Esophagus squamous epithelium (tissue), 4 donors: ENCODE data around the gene LDB3.

Experiments
- CTCF ChIP-seq, 6 experiments: fragments of 450-650 bp in 4 of 6; fragments of 200-600 bp in 2 of 6; sonication (generic) in 2 of 6; IDR thresholded peaks; one replicate each; pipeline ENCODE4 v1.5.1; 2016 to 2019; ENCODE audit warnings: antibody characterized with exemption in 6 of 6, mild to moderate bottlenecking in 4 of 6, moderate library complexity in 4 of 6
- POLR2A ChIP-seq, 4 donors: fragments of 450-650 bp; IDR thresholded peaks; one replicate each; pipeline ENCODE4 v1.6.1; 2017; ENCODE audit warnings: antibody characterized with exemption in 4 of 4, mild to moderate bottlenecking in 4 of 4, moderate library complexity in 3 of 4

DNA sequence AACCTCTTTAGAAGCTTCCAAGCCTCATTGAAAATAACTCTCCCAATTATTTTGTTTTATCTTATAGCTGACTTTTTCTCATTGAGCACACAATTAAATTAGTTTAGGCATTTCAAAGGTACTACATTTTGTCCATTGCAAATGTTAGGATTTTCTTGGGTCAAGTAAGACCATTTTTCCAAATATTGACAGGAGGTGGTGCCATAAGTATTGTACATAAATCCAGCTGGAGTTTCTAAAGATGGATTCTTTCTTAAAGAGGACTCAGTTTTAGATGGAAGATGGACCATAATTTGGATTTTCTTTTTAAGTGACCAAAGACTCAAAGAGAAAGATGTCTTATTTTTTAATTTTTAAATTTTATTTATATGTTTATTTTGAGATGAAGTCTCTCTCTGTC is 26.3 kb upstream of the LDB3 start:
- TF ChIP-seq CTCF (IDR thresholded peaks at IDR 0.05), result no peak
- TF ChIP-seq POLR2A (IDR thresholded peaks at IDR 0.05), result no peak
